ENCODE data around the gene ARMC12. TPM values are rescaled to one million over a fixed set of nuclear protein-coding genes. Genes with fewer than 3 reads are reported as not detected.
A peak's percentile ranks its signal among the peaks of the same experiment; 100 is the strongest.

The ARMC12 gene
- total and polyA plus RNA-seq, 2 of the 13 experiments (the other 11 are each of a cell fraction or from before 2014, with no cell fraction given), result 1.3 TPM; not detected in 1

- peak; percentile 17; the same call in 1 of the 2 replicates for TF ChIP-seq HIC2 (CRISPR knock-in tag; IDR thresholded peaks at IDR 0.05; ENCODE audit: low read depth)
- TF ChIP-seq RAD51 (IDR thresholded peaks at IDR 0.05; ENCODE audit: borderline replicate concordance), result peak; percentile 94
- no peak for TF ChIP-seq RBM22 (optimal IDR thresholded peaks at IDR 0.05; ENCODE audit: low read length)
- TF ChIP-seq ZNF383 (CRISPR knock-in tag; IDR thresholded peaks at IDR 0.05; ENCODE audit: borderline replicate concordance), result no peak
- no peak for TF ChIP-seq PAF1 (CRISPR knock-in tag; IDR thresholded peaks at IDR 0.05)
- TF ChIP-seq ZNF34 (CRISPR knock-in tag; IDR thresholded peaks at IDR 0.05; ENCODE audit: borderline replicate concordance), result peak; percentile 90
- 0 out of 2 replicates have a peak, but pooled peaks have one; percentile 45 for TF ChIP-seq ZNF274 (CRISPR knock-in tag; IDR thresholded peaks at IDR 0.05)
- TF ChIP-seq MAFF (IDR thresholded peaks at IDR 0.05; ENCODE audit: low read depth, low read length), result no peak
- no peak for TF ChIP-seq KLF6 (CRISPR knock-in tag; IDR thresholded peaks at IDR 0.05)
- peak; percentile 79 for TF ChIP-seq ZNF564 (CRISPR knock-in tag; IDR thresholded peaks at IDR 0.05)
- peak; percentile 80; the same call in 1 of the 2 replicates for TF ChIP-seq MTA1 (CRISPR knock-in tag; IDR thresholded peaks at IDR 0.05; ENCODE audit: borderline replicate concordance)
- no peak for TF ChIP-seq LBX2 (CRISPR knock-in tag; IDR thresholded peaks at IDR 0.05; ENCODE audit: borderline replicate concordance)
- TF ChIP-seq MLXIP (CRISPR knock-in tag; IDR thresholded peaks at IDR 0.05; ENCODE audit: borderline replicate concordance), result 0 out of 2 replicates have a peak, but pooled peaks have one; percentile 51
- 0 out of 2 replicates have a peak, but pooled peaks have one; percentile 37 for TF ChIP-seq ARNT2 (CRISPR knock-in tag; IDR thresholded peaks at IDR 0.05; ENCODE audit: low read depth)
- TF ChIP-seq MAF1 (CRISPR knock-in tag; IDR thresholded peaks at IDR 0.05; ENCODE audit: borderline replicate concordance), result no peak
- 0 out of 2 replicates have a peak, but pooled peaks have one; percentile 57 for TF ChIP-seq ZSCAN29 (CRISPR knock-in tag; conservative IDR thresholded peaks at IDR 0.05)
- TF ChIP-seq ZNF710 (CRISPR knock-in tag; IDR thresholded peaks at IDR 0.05; ENCODE audit: borderline replicate concordance), result peak; percentile 8
- peak; percentile 53; the same call in 1 of the 2 replicates for TF ChIP-seq ZNF788 (CRISPR knock-in tag; IDR thresholded peaks at IDR 0.05; ENCODE audit: borderline replicate concordance)
- peak; percentile 31; the same call in 1 of the 2 replicates for TF ChIP-seq ARHGAP35 (CRISPR knock-in tag; IDR thresholded peaks at IDR 0.05; ENCODE audit: borderline replicate concordance)
- 0 out of 2 replicates have a peak, but pooled peaks have one; percentile 15 for TF ChIP-seq FIP1L1 (IDR thresholded peaks at IDR 0.05; ENCODE audit: borderline replicate concordance, insufficient read depth, low read depth, low read length)
- TF ChIP-seq KAT7 (CRISPR knock-in tag; IDR thresholded peaks at IDR 0.05; ENCODE audit: borderline replicate concordance), result peak; percentile 3; the same call in 1 of the 2 replicates
- no peak for TF ChIP-seq DMAP1 (CRISPR knock-in tag; IDR thresholded peaks at IDR 0.05)
- TF ChIP-seq NFE2L2 (IDR thresholded peaks at IDR 0.05; ENCODE audit: low read length), result no peak
Measured at GRCh38 chr6:35727231-35727934, 9.4 kb upstream of the ARMC12 start (continued).

Measured in HepG2 (cell line).